Measurements from ENCODE around the gene EXOC6B. TPM values are rescaled to one million over a fixed set of nuclear protein-coding genes. Genes with fewer than 3 reads are reported as not detected.

The EXOC6B gene
- total and polyA plus RNA-seq, 8 donors, result 2.4 to 19.2 (median 11.3) TPM

DNA sequence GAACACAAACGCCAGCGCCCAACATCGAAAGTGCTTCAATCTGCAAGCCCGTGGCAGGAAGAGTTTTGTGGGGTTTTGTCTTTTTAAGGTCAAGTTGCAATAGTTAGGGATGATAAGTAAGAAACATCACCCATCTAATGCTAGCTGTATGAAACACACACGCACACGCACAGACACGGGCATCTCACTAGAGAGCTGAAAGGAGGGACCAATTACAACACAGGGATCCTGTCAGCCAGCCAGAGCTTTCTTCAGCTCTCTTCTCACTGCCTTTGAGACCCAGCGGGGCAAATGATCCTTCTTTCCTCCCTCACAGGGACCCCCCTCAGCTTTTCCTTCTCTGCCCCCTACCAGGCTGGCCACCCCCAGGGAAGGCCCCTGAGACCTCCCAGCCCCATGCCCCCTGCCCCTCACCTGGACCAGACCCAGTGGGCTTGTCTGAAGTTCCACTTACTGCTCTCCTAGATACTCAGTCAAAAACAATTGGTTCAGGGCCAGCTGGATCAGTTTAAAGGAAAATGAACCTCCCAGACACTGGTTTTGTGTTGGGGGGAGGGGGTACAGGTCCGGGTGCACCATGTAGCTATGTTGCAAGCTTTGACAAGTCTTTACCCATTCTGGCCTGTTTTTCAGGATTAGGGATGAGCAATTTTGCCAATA lies 696.0 kb downstream of the EXOC6B start:
- no peak for FAIRE-seq
- H3K27me3 ChIP-seq, result no peaks in the 10 kb centered on the region
- intact Hi-C loops (cut with DNase I), result no loop called here
- H3K36me3 ChIP-seq, result no peaks in the 10 kb centered on the region
- H3K9me3 ChIP-seq, result no peaks in the 10 kb centered on the region
- H3K4me3 ChIP-seq, result no peak overlapping the region
- WGBS, 2 donors, result 77 to 80% methylated on average over 9 of the region's 9 CpGs
- TF ChIP-seq, protein P1, sequence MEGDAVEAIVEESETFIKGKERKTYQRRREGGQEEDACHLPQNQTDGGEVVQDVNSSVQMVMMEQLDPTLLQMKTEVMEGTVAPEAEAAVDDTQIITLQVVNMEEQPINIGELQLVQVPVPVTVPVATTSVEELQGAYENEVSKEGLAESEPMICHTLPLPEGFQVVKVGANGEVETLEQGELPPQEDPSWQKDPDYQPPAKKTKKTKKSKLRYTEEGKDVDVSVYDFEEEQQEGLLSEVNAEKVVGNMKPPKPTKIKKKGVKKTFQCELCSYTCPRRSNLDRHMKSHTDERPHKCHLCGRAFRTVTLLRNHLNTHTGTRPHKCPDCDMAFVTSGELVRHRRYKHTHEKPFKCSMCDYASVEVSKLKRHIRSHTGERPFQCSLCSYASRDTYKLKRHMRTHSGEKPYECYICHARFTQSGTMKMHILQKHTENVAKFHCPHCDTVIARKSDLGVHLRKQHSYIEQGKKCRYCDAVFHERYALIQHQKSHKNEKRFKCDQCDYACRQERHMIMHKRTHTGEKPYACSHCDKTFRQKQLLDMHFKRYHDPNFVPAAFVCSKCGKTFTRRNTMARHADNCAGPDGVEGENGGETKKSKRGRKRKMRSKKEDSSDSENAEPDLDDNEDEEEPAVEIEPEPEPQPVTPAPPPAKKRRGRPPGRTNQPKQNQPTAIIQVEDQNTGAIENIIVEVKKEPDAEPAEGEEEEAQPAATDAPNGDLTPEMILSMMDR (IDR thresholded peaks at IDR 0.05), result no peak
- H3K27ac ChIP-seq, result no peak overlapping the region
- peak in 1 of 4 donors; percentile 26 for ATAC-seq
- H3K4me1 ChIP-seq, result no peaks in the 10 kb centered on the region
- DNase-seq, result peak in 1 of 6 donors; percentile 6

DNA sequence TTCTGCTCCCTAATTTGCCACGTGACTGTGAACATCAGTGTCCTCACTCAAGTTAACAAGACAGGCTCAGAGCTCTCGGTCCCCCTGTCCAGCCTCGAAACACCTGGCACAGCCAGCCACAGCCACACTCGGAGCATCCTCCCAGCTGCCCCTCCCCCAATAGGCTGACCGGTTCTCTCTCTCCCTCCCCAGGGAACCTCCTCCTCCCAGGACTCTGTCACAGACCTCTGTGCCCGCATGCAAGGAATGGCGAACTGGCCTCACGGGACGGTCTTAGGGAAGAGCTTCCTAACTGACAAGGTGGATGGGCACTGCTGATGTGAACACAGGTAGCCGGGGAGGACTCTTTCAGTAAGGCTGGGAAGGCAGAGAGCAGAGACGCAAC lies 697.0 kb downstream of the EXOC6B start:
- H3K4me3 ChIP-seq, result no peak overlapping the region
- FAIRE-seq (no peak), DNase-seq (peak in 1 of 6 donors; percentile 31), ATAC-seq (no peak)
- TF ChIP-seq, protein P1 (IDR thresholded peaks at IDR 0.05), result no peak
- 68 to 72% methylated on average over 11 of the region's 11 CpGs for whole genome bisulfite sequencing, 2 donors
- no peaks in the 10 kb centered on the region for H3K4me1 ChIP-seq
- intact Hi-C loops (cut with DNase I), result no loop called here
- H3K36me3 ChIP-seq, result no peaks in the 10 kb centered on the region
- no peaks in the 10 kb centered on the region for H3K27me3 ChIP-seq
- H3K27ac ChIP-seq, result no peak overlapping the region
- H3K9me3 ChIP-seq, result no peaks in the 10 kb centered on the region

DNA sequence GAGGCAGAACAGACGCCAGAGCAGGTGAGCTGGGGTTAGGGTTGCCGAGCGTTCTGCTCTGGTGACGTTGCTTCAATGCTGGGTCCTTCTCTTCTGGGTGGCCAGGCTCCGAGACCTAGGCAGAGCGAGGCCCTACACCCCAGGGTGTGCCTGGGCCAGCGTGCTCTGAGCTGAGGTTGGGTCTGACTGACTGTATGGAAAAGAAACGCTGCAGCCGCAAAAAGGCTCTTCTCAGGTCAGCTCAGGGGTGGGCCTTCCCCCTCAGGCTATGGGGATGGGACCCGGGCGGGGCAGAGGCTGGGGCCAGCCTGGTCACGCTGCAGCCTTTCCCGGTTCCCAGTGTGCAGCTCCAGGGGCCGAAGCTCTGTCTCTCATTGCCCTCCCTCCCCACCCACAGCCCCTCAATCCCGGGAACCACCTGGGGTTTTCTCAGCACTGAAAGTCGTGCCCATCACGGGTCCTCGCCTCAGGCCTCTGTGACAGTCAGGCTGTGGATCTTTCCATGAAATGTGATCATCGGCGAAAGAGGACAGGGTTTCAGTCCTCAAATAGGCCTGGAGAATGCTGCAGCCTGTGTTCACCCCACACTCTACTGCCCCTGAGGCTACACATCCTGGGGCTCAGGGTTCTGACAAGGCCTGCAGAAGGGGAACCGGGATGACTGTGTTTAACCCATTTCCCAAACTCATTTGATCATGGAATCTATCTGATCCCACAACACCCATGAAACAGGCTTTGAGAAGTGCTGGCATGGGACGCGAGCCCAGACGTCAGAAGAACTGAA lies 697.6 kb downstream of the EXOC6B start:
- FAIRE-seq (no peak), ATAC-seq (no peak), DNase-seq (no peak)
- Histone ChIP-seq H3K9me3 (no peaks in the 10 kb centered on the region), H3K27ac (no peak overlapping the region), H3K4me1 (no peaks in the 10 kb centered on the region), H3K4me3 (no peak overlapping the region), H3K27me3 (no peaks in the 10 kb centered on the region), H3K36me3 (no peaks in the 10 kb centered on the region)
- 76 to 81% methylated on average over 24 of the region's 24 CpGs for WGBS, 2 donors
- intact Hi-C loops (cut with DNase I), result no loop called here
- TF ChIP-seq, protein P1 (IDR thresholded peaks at IDR 0.05), result no peak

DNA sequence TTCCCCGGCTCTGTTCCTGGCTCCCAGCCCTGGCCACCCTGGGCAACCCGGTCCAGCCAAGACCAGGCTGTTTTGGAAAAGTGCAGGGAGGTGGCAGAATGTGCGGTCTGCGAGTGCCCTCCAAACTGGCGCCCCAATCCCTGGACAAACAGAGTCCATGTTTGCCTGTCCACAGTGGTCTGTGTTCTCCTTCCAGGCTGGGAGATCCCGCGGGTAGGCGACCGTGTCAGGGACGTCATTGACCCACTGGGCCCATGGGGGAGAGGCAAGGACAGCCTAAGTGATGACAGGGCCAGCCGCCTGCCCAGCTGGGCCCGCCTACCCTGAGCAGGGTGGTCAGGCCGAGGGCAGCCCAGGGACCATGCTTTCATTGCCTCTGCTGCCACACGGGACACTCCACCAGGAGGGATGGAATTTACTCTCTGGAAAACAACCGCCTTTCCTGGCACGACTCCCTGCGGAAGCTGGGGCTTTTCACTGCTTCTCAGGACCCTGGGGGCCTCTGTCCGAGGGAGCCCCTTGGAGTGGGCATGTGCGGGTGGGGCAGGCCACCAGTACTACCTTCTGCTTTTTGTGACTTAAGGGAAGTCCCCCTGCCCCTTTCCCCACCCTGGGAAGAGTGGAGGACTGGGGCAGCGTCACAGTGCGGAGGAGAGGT lies 698.3 kb downstream of the EXOC6B start:
- DNase-seq, result peak in 1 of 6 donors; percentile 40

More for the DNA sequence above, 698.3 kb downstream of the EXOC6B start:
- WGBS, 2 donors, result 71 to 79% methylated on average over 21 of the region's 21 CpGs
- TF ChIP-seq, protein P1 (IDR thresholded peaks at IDR 0.05), result no peak
- Histone ChIP-seq H3K27ac (no peak overlapping the region), H3K4me3 (no peak overlapping the region), H3K4me1 (no peaks in the 10 kb centered on the region), H3K36me3 (no peaks in the 10 kb centered on the region), H3K9me3 (no peaks in the 10 kb centered on the region), H3K27me3 (no peaks in the 10 kb centered on the region)
- no peak for ATAC-seq
- no peak for FAIRE-seq
- intact Hi-C loops (cut with DNase I), result no loop called here

Data from pancreas (tissue), 10 donors.